HUES64 (cell line): Measurements from ENCODE around the gene DNAJC5G.
"Not testable (repeated sequence)": the region's sequence is repeated elsewhere in the genome, so short reads cannot be mapped to it uniquely, and the experiment has no call there.

Source experiments
- H3K27ac ChIP-seq: 2 replicates; pipeline ENCODE4 v1.7.0; 2013; ENCODE audit warnings: low read depth, low read length, inconsistent platforms
- H3K27me3 ChIP-seq: 2 replicates; pipeline ENCODE4 v1.6.1; 2013; ENCODE audit warnings: mild to moderate bottlenecking, low read length; ENCODE audit not compliant: insufficient read depth
- H3K36me3 ChIP-seq: 2 replicates; pipeline ENCODE4 v1.6.1; 2013; ENCODE audit warnings: mild to moderate bottlenecking, low read length; ENCODE audit not compliant: insufficient read depth
- H3K4me1 ChIP-seq: 2 replicates; pipeline ENCODE4 v1.6.1; 2013; ENCODE audit warnings: mild to moderate bottlenecking, low read length, moderate library complexity; ENCODE audit not compliant: insufficient read depth
- H3K4me3 ChIP-seq: 2 replicates; pipeline ENCODE4 v1.5.1; 2013; ENCODE audit warnings: mild to moderate bottlenecking, low read length, moderate library complexity
- H3K9ac ChIP-seq: 2 replicates; pipeline ENCODE4 v1.6.1; 2013; ENCODE audit warnings: mild to moderate bottlenecking, low read depth, low read length
- H3K9me3 ChIP-seq: 2 replicates; pipeline ENCODE4 v1.6.1; 2013; ENCODE audit warnings: low read depth, low read length; ENCODE audit not compliant: insufficient read depth
- WGBS: fragments of 150-250, 120-280 bp; methylation state at CpG from one replicate; pipeline ENCODE4 v1.1.7; 2013; ENCODE audit warnings: missing lambda C conversion rate; 5-methylcytosine and 5-hydroxymethylcytosine counted together

The DNAJC5G gene

DNA sequence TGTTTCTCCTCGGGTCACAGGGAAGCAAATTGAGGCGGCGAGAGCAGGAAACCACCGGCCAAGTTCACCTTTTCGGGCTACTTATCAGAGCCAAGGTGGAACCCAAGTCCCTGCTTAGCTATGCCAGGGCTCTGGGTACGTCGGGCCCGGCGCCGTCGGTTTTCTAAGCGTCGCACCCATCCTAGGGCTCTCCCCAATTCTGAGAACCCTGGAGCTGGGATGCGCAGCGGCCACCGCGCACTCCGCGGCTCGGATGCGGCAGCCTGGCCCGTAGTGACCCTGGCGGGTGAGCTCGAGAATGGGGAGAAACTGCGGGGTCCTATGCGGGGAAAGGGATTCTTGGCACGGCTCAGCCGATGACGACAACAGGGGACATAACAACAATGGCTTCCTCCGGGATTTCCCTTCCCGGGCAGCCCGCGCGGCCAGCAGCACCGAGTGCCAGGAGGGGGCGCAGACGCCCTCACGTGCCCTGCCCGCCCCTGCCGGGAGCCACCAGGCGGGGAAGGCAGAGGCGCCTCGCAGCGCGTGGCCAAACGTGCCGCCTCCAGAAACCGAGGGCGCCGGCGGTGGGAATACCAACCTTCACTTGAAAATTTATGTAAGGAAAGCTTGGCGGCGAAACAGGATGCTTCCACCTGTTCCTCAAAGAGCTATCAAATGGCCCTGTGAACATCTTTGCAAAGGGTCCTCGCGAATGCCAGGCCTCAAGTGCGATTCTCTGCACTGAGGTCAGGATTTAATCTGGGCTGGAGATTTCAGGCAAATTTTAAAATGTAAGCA is 10.3 kb upstream of the DNAJC5G start:
- peaks cover 80% of the 10 kb centered on the region for H3K27me3 ChIP-seq
- H3K9me3 ChIP-seq, result no peaks in the 10 kb centered on the region
- no peaks in the 10 kb centered on the region for H3K36me3 ChIP-seq
- peak overlapping the region; percentile 67 for H3K9ac ChIP-seq
- peaks cover 13% of the 10 kb centered on the region for H3K4me1 ChIP-seq
- peak overlapping the region; percentile 72 for H3K4me3 ChIP-seq
- 5% methylated on average over 56 of the region's 56 CpGs for WGBS
- no peak overlapping the region for H3K27ac ChIP-seq

- Histone ChIP-seq H3K4me3 (no peak overlapping the region), H3K9me3 (no peaks in the 10 kb centered on the region), H3K4me1 (peaks cover 13% of the 10 kb centered on the region), H3K36me3 (no peaks in the 10 kb centered on the region), H3K27me3 (peaks cover 78% of the 10 kb centered on the region), H3K27ac (no peak overlapping the region), H3K9ac (no peak overlapping the region; the same call in 1 of the 2 replicates)
These were observed 9.7 kb upstream of the DNAJC5G start for GRCh38 chr2:27265536-27265870.

- not testable (repeated sequence) for H3K9ac ChIP-seq, H3K27ac ChIP-seq, H3K36me3 ChIP-seq, H3K4me3 ChIP-seq, H3K9me3 ChIP-seq, H3K4me1 ChIP-seq
- H3K27me3 ChIP-seq, result peaks cover 50% of the 10 kb centered on the region
- 94% methylated on average over 13 of the region's 13 CpGs for WGBS
These were observed 6.9 kb upstream of the DNAJC5G start for GRCh38 chr2:27268296-27268695.

- 85% methylated on average over 2 of the region's 3 CpGs for WGBS
- no peak overlapping the region for H3K4me3 ChIP-seq
These were observed 5.1 kb upstream of the DNAJC5G start for GRCh38 chr2:27270131-27270530.

DNA sequence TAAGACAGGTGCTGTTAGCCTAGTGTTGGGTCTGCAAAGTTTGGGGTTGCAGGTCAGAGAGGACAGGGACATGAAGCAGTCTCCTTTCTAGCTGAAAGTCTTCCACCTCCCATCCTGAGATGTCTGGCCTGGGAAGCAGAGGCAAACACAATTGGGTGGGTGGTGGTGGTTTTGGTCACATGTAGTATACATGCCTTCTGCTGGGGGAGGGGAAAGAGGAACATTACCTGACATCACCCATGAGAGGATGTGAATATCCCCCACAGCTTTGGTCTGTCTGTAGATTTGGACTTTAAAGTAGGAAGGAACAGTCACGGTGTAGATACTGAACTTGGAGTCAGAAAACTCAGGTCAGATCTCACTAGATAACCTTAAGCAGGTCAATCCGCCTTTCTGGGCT is 4.6 kb upstream of the DNAJC5G start:
- no peaks in the 10 kb centered on the region for H3K9me3 ChIP-seq
- no peak overlapping the region for H3K9ac ChIP-seq
- no peak overlapping the region for H3K4me3 ChIP-seq
- 91% methylated on average over 2 of the region's 2 CpGs for WGBS
- no peaks in the 10 kb centered on the region for H3K36me3 ChIP-seq
- no peaks in the 10 kb centered on the region for H3K4me1 ChIP-seq
- H3K27ac ChIP-seq, result no peak overlapping the region
- peaks cover 26% of the 10 kb centered on the region for H3K27me3 ChIP-seq

More at GRCh38 chr2:27270131-27270530, 5.1 kb upstream of the DNAJC5G start:
- Histone ChIP-seq H3K27me3 (peaks cover 32% of the 10 kb centered on the region), H3K4me1 (no peaks in the 10 kb centered on the region), H3K9me3 (no peaks in the 10 kb centered on the region), H3K27ac (no peak overlapping the region), H3K36me3 (no peaks in the 10 kb centered on the region), H3K9ac (no peak overlapping the region)

DNA sequence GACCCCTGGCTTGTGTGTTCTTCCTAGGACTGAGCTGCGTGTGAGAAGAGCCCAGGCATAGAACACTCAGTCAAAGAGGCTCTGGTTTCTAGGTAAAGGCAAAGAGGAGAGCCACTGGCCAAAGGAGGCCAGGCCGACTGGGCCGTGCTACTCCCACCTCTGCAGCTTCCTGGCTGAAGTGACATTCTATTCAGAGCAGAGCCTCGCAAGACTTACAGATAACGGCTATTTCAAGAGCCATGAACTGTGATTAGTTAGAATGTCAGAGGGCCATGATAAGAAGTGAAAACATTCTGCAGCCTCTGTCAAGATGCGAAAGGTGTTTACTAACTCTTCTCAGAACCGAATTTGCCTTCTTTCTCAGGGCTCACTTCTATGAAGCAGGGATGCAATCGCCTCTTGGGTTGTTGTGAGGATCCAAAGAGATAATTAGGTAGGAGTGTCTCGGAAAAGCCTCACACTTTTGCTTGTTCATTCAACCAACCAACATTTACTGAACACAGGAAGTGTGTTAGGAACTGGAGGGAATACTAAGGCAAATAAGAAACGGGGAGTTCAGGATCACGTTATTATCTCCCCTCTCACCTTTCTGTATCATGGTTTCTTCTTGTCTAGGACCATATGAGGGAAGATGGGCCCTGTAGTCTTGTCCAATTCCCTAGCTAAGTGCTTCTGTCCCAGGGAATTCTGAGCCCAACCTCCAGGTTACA is 3.4 kb upstream of the DNAJC5G start:
- Histone ChIP-seq H3K36me3 (no peaks in the 10 kb centered on the region), H3K9me3 (no peaks in the 10 kb centered on the region), H3K27ac (no peak overlapping the region), H3K4me1 (no peaks in the 10 kb centered on the region), H3K4me3 (no peak overlapping the region), H3K9ac (no peak overlapping the region), H3K27me3 (peaks cover 15% of the 10 kb centered on the region)
- 70% methylated on average over 7 of the region's 11 CpGs for WGBS

DNA sequence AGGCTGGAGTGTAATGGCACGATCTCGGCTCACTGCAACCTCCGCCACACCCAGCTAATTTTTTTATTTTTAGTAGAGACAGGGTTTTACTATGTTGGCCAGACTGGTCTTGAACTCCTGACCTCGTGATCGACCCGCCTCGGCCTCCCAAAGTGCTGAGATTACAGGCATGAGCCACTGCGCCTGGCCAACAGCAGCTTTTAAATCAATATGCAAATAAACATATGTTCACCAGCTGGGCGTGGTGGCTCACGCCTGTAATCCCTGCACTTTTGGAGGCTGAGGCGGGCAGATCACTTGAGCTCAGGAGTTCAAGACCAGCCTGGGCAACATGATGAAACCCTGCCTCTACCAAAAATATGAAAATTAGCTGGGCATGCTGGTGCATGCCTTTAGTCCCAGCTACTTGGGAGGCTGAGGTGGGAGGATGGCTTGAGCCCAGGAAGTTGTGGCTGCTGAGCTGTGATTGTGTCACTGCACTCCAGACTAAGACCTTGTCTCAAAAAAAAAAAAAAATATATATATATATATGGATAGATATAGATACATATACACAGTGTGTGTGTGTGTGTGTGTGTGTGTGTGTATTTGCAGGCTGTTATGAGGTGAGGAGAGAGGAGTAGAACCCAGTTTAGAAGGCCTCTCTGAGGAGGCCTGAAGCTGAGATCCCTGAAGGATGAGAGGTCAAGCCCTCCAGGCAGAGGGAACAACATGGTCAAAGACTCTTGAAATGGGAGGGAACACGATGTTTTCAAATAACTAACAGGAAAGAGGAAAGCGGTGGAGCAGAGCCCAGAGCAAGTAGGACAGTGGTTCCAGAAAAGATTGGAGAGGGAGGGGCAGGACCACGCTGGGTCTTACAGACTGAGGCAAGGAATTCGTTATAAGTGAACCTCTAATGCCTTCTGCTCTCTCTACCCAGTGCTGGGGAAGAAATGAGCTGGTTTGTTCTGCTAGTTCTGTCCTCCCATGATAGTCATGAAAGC is 2.4 kb upstream of the DNAJC5G start:
- H3K27me3 ChIP-seq, H3K9ac ChIP-seq, H3K4me1 ChIP-seq, H3K4me3 ChIP-seq, H3K27ac ChIP-seq, H3K36me3 ChIP-seq, H3K9me3 ChIP-seq: not testable (repeated sequence)
- 92% methylated on average over 12 of the region's 15 CpGs for WGBS

DNA sequence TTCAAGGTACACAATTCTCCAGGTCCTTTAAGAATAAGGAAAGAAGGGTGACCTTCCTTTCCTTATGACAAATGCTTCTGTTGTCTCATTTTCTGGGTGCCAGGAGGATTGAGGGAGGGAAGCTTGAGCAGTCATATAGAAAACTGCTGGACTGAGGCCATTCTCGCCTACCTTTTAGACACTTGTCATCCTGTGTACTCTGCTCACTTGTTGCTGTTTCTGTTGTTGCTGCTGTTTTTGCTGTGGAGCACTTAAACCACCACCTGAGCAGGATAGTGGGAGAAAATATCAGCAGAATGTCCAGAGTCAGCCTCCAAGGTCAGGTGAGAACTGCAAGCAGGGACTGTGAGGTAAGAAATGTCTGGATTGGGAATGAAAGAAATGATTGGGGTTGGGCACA is 2.8 kb downstream of the DNAJC5G start:
- Histone ChIP-seq H3K36me3 (no peaks in the 10 kb centered on the region), H3K27ac (no peak overlapping the region), H3K27me3 (peaks cover 9% of the 10 kb centered on the region; the same call in 1 of the 2 replicates), H3K9ac (no peak overlapping the region), H3K9me3 (no peaks in the 10 kb centered on the region), H3K4me3 (no peak overlapping the region), H3K4me1 (peaks cover 19% of the 10 kb centered on the region)
- 71% methylated on average over 1 of the region's 1 CpG for WGBS

DNA sequence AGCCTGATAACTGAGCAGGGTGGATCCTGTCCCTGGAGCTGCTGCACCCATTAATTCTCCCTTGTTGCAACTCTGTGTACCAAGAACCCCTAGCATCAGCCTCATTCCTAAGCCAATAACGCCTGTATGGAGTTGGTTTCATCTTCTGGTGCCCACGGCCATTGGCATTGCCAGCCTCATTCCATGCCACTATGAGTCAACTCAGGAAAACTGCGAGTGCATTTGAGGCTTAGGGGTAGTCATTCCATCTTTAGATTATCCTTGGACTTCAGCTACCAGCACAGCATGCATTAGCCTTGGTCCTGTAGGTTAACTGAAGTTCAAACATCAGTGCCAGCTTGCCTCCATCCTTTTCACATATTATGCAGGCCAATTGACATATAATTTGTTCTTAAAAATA is 5.6 kb downstream of the DNAJC5G start:
- H3K4me1 ChIP-seq, result peaks cover 24% of the 10 kb centered on the region
- 91% methylated on average over 3 of the region's 3 CpGs for WGBS
- no peak overlapping the region for H3K27ac ChIP-seq

GRCh38 chr2:27281442-27281841 is 6.2 kb downstream of the DNAJC5G start:
- Histone ChIP-seq H3K4me3 (no peak overlapping the region), H3K9ac (no peak overlapping the region), H3K36me3 (no peaks in the 10 kb centered on the region), H3K4me1 (peaks cover 24% of the 10 kb centered on the region), H3K9me3 (no peaks in the 10 kb centered on the region), H3K27ac (no peak overlapping the region), H3K27me3 (peaks cover 12% of the 10 kb centered on the region; the same call in 1 of the 2 replicates)
- WGBS, result 92% methylated on average over 3 of the region's 3 CpGs

More for the DNA sequence above, 5.6 kb downstream of the DNAJC5G start:
- H3K36me3 ChIP-seq, result no peaks in the 10 kb centered on the region
- H3K27me3 ChIP-seq, result peaks cover 12% of the 10 kb centered on the region; the same call in 1 of the 2 replicates
- H3K4me3 ChIP-seq, result no peak overlapping the region
- H3K9me3 ChIP-seq, result no peaks in the 10 kb centered on the region
- H3K9ac ChIP-seq, result no peak overlapping the region
